SHP77 (cell line): Measurements from ENCODE around the gene OXTR.

ENCODE experiments used
- DNase-seq, 2 experiments: peaks; one replicate each; lab custom pipeline; 2025; lab: John Stamatoyannopoulos, UW

The OXTR gene

GRCh38 chr3:8767256-8767666 lies 2.2 kb downstream of the OXTR start:
- DNase-seq: no peak

DNA sequence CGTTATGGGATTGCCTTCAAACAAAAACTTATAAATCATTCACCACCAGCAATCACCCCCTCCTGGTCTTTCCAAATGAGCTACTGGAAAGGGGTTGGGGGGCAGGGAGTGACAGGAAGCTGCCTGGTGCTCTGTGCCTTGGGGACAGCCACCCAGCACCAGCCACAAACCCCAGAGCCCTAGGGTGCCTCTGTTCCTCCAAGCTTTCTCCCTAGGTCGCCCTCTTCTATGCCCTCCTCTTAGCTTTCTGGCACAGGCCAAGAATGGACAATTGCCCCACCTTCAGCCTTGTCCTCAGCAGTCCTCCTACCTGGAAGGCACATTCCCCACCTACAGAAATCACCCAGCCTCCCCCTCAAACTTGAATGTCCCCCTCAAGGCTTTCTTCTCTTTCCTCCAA lies 3.3 kb downstream of the OXTR start:
- DNase-seq: no peak

DNA sequence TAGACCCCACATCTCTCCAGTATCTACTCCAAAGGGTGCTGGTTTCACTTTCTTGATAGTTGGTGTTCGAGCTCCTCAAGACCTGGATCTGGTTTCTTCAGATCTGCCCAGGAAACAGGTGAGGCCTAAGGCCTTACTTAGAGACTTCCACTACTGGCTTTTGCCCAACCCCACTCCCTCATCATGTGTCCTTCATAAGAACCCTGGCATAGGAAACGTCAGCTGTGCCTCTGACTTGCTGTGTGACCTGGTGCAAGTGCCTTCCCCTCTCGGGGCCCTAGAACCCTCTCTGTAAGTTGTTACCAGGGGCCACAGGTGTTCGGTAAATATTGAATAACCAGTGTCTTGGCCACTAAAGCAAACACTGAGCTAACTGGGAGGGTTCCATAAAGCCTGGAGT lies 3.9 kb downstream of the OXTR start:
- no peak for DNase-seq

DNA sequence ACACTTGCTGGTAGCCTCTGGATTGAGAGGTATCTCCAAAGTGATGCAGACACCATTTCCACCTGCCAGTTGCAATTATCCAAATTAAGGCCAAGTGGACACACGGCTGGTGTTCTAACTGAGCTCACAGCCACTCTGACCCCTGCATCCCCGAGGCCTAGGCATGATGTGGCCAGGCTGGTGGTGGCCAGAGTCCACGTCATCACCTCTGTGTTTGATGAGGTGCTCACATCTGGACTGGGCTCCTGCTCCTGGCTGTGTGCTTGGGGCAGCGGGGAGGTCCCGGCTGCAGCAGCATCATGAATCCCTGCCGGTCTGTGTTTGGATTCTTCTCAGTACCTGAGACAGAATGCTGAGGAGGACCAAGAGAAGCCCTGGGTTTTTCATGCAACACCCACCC lies 4.9 kb downstream of the OXTR start:
- no peak for DNase-seq

- DNase-seq: no peak
These were observed 6.6 kb downstream of the OXTR start for GRCh38 chr3:8762607-8763377.

- no peak for DNase-seq
These were observed 7.5 kb downstream of the OXTR start for GRCh38 chr3:8761866-8762265.

DNA sequence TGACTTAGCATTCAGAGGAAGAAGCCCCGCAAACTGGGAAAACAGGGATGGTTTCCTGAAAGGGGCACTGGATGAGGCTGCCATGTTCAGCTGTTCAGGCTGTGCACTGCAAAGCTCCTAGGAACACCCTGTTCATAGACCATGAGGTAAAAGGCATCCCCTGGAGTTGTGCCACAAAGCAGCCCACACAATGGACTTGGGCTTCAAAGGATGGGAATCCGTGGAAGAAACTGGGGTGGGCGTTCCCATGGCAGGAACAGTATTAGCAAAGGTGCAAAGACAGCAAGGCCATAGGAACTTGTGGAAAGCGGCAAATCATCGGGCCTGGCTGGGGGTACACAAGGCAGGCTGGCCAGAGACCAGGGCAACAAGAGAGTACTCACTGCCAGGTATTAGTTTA lies 8.9 kb downstream of the OXTR start:
- no peak for DNase-seq

DNA sequence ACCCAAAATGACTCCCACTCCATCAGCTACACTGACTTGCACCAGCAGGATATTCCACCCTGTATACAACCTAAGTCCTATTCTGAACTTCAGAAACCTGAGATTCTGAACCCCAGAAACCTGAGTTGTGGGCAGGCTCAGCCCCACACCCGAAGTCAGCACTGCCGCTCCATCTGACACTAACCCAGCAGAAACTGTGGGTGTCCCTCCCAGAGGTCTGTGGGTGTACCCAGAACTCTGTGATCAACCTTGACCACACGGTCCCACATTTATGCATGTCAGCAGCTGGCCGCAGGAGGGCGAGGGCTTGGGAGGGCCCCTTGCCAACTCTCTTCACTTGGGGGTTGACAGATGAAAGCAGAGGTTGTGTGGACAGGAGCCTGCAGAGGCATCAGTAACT lies 9.3 kb downstream of the OXTR start:
- DNase-seq: no peak

GRCh38 chr3:8759038-8759707 lies 10.2 kb downstream of the OXTR start:
- DNase-seq: no peak

DNA sequence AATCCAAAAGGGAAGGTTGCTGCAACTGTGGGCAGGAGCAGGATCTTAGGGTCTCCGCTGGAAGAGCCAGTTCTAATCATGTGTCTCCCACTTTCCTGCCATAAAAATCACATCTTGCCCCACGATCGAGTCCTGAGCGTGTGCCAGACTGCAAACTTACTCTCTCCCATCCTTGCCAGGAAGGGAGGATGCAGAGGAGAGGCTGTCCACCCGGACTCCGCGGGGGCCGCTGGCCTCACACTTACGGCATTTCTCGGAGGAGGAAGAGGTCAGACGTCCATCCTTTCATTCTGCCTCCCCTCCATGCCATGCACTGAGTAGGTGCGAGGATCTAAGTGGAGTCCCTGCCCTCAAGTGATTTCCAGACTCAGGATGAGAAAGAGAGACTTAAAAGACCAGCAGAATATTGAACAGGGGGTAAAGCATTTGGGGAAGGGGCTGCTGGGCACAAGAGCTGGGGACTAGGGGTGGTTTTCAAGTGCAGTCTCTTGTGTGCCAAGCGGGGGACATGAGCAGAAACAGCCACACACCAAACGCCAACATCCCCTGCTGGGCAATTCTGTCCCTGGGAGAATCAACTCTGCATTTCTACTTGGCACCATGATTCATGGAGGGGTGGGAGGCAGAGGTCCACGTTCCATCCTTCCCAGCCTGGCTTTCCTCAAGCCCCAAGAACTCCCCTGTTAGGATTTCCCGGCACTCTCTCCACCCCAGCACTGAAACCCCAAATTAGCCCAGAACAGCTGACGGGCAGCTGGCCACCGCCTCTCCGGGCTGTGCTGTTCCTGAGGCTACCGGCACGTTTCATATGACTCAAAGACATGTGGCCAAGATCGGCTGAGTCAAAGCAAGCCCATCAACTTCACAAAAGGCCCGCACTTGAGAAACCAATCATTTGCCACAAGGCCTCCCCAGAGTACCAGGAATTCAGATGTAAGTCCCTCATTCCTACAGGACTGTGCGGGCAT lies 11.6 kb downstream of the OXTR start:
- DNase-seq: no peak

DNA sequence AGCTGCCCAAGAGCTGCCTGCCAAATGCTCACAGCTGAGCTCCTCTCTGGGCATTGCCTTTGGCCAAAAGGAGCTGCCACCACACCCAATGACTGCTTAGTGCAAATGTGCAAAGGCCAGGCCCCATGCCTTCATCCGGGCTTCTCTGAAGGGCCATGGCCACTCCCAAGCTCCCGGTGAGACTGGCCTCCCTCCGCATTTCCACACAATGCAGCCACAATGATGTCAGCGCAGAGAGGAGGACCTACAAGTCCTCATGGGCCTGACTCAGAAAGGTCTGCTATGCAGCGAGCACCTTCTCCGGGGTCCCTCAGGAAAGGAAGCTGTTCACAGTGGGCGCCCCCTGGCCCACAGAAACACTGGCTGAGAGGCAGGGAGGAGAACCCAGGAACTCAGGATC lies 12.7 kb downstream of the OXTR start:
- DNase-seq: no peak

GRCh38 chr3:8755564-8756237 lies 13.7 kb downstream of the OXTR start:
- peak in 1 of 2 experiments; percentile 3 for DNase-seq

DNA sequence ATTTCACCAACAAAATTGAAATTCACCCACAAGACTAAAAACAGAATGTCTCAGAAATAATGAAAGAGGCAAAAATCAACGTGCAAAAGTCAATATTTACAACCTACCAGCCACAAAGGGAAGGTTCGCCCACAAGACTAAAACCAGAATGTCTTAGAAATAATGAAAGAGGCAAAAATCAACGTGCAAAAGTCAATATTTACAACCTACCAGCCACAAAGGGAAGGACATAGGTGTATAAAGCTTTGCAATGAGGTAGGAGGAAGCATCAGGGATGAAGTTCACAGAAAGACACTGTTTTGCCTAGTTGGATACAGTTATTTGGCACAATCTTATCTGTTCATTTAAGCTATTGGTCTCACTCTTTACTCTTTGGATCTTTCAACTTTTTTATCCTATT lies 14.3 kb downstream of the OXTR start:
- DNase-seq: no peak

- DNase-seq: no peak
These were observed 16.6 kb downstream of the OXTR start for GRCh38 chr3:8752832-8753231.

DNA sequence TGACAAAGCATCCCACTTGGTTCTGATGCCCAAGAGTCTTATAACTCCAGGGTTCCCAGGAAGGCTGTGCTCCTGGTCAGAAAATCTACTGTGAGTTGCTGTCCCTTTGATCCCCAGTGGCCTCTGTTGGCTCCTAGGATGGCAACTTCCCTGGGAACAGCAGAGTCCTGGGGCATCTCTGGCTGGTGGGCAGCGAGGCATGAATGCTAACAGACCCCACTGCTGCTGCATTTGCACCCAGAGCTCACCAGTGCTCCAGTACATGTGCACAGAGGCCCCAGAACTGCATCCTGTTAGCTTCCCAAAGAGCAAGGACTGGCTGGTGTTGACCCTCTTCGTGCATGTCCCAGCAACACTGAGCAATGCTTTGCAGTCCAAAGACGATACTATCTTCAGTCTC lies 20.1 kb downstream of the OXTR start:
- DNase-seq: no peak

- DNase-seq: no peak
These were observed 22.6 kb downstream of the OXTR start for GRCh38 chr3:8746780-8747345.

DNA sequence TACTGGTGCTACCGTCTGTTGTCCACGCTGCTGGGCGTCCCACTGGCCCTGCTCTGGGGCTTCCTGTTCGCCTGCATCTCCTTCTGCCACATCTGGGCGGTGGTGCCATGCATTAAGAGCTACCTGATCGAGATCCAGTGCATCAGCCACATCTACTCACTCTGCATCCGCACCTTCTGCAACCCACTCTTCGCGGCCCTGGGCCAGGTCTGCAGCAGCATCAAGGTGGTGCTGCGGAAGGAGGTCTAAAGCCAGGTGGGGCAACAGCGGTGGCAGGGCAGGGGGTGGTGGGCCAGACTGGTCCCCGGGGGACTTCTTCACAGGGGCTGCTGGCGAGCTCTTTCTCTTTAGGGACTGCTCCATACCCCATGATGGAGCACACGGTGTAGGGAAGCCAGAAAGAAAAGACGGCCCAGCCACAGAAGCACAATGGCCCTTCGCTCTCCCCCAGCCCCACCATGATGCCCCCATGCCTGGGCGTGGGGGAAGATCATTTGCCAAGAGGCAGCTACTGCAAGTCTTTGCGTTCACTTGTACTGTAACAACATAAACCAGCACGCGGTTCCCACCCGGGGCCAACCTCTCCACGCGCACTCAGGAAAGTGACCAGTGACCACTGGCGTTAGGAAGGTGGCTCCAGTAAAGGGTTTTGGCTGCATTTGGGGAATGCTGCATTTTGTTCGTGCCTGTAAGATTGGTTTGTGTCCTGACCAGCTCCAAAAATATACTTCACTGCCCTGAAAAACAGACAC lies 23.6 kb downstream of the OXTR start:
- no peak for DNase-seq

GRCh38 chr3:8743911-8744310 lies 25.5 kb downstream of the OXTR start:
- DNase-seq: no peak

- no peak for DNase-seq
These were observed 26.3 kb downstream of the OXTR start for GRCh38 chr3:8743021-8743601.

- no peak for DNase-seq
These were observed 27.7 kb downstream of the OXTR start for GRCh38 chr3:8741581-8742261.
